Activated gamma-delta T cell treated with Interleukin-2 at 50 U/mL for 16 hours (primary cell): ENCODE data around the gene CSTF2.
"Not testable (repeated sequence)": the region's sequence is repeated elsewhere in the genome, so short reads cannot be mapped to it uniquely, and the experiment has no call there.

Experiments used
- DNase-seq: peaks from one replicate; pipeline ENCODE4 v3.0.0-alpha.2; 2020

The CSTF2 gene, protein sequence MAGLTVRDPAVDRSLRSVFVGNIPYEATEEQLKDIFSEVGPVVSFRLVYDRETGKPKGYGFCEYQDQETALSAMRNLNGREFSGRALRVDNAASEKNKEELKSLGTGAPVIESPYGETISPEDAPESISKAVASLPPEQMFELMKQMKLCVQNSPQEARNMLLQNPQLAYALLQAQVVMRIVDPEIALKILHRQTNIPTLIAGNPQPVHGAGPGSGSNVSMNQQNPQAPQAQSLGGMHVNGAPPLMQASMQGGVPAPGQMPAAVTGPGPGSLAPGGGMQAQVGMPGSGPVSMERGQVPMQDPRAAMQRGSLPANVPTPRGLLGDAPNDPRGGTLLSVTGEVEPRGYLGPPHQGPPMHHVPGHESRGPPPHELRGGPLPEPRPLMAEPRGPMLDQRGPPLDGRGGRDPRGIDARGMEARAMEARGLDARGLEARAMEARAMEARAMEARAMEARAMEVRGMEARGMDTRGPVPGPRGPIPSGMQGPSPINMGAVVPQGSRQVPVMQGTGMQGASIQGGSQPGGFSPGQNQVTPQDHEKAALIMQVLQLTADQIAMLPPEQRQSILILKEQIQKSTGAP

DNA sequence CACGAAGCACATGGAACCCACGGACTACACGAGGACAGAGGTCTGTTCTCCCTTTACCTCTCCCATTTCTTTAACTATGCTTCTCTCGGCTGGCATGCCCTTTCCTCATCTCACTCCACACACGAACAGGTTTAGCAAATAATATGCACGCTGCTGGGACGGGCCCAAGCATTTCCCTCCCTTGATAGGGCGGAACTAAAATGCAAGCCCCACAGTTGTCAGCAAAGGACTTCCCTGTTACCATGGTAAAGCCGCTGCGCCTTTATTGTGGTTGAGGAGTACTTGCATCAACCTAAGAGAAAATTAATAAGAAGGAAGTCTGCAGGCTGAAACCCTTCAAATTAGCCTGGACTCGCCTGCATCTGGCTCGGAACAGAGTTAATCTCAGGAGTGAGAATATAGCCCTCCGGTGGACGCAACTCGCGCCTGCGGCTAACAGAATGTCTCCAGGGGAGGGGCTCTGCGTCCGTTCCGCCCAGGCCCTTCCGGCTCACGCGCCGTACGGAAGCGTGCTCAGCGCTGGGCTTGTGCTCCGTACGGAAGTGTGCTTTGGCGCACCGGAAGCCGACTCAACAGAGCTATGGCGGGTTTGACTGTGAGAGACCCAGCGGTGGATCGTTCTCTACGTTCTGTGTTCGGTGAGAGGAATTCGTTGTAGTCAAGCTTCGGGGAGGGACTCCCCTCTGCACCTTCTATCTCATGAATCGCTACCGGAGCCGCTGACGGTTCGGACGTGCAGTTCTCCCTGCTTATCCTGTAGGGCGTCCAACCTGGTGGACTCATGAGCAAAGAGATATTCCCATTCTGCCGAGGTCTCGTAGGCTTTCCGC, at the start of gene CSTF2:
Gene CSTF2, plus strand, starts transcription at position 555 of the 830 bp plus-strand sequence. Its CDS starts 26 bp downstream, at position 581.
- peak; percentile 73 for DNase-seq

DNA sequence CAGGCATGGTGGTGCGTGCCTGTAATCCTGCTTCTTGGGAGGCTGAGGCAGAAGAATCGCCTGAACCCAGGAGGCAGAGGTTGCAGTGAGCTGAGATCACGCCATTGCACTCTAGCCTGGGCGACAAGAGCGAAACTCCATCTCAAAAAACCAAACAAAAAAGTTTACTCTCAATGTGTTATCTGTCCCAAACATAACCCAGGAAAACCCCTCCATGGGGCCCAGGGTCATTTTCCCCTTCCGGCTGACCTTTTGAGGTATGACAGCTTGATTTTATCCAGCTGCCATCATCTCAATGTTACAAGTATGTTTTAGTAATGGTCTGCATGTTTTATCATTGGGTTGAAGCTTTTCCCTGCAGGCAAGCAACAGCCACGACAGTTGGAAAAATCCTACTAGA, 23.8 kb upstream of the CSTF2 start:
- DNase-seq: not testable (repeated sequence)

DNA sequence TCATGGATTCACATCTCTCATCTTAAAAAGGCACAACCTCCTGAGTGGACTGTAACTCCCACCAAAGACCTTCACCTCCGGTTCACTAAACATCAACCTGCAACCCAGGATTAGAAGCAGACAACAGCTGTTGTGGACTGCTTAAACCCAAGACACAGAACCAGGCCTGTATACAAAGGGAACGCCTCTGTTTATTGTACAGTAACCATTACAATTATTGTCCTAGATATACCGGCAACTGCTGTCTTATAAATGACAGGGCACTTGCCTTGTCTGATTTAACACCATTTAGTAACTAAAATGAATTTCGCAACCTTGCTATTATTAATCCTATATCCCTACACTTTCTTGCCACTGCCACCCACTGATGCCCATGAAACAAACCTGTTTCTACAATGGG, 22.8 kb upstream of the CSTF2 start:
- no peak for DNase-seq

DNA sequence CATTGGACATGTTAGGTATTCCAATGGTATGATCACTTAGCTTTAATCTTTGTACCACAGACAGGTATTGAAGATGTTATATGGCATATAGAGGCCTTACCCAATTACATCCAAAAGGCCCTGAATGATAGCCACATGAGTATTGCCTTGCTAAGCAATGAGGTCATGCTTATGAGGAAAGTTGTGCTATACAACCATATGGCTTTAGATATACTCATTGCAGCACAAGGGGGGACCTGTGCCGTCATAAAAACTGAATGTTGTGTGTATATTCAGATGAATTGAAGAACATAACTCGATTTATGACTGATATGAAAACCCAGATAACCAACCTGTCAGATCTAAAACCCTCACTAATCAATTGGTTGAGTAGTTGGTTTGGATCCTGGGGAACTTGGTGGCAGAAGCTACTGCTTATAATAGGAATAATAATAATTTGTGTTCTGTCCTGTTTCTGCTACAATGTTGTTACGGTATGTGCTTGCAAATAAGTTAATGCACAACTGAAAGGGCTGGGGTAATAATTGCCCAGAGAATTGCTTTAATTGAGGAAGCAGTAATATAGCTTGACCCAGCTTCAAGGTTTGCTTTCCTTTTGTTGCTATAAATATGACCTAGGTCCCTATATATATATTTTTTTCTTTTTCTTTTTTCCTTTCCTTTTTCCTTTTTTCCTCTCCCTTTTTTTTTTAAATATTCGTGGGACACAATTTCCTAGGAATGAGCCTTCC, 21.5 kb upstream of the CSTF2 start:
- no peak for DNase-seq

DNA sequence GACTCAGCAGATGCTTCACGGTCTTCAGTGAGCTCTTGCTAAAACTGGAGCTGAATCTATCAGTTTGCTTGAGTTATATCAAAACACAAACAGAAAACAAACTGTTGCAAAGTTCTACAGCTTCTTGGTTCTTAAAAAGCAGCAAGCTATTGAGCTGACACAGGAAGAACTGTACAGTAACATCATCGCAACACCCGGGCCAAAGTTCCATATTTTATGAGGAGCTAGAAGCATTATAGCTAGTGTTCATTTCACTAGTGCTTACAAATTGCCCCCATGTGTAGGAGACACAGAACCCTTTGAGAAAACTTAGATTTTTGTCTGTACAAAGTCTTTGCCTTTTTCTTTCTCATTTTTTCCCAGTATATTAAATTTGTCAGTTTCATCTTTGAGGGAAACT, 17.3 kb upstream of the CSTF2 start:
- no peak for DNase-seq

DNA sequence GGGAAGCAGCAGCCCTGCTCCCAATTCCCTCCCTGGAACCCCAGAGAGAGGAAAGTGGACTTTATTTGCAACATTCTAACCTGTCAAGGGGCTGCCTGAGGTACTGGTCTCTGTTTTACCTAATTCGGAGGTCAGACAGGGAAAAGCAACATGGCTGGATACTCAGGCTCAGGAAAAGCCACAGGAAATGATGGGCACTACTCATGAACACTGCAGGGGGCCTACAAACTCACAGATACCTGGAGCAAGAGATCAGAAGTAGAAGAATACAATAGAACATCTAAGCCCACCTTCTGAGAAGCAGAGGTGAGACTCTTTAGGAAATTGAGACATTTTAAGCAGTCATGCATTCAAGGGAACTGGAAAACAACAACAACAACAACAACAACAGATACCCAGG, 15.4 kb upstream of the CSTF2 start:
- no peak for DNase-seq

DNA sequence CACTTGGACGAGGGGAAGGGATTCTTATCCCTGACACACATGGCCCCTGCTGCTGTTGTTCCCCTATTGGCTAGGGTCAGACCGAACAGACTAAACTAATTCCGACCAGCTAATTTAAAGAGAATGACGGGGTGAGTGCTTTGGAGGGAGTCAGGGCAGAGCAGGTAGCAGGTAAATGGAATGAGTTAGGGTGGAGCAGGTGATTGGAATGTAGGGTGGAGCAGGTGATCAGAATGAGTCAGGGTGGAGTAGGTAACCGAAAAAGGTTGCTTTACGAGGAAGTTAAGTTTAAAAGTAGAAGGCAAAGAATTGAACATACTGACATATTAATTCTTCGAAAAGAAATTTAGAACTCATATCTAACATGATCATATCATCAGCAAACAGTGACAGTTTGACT, 11.9 kb upstream of the CSTF2 start:
- DNase-seq: not testable (repeated sequence)

DNA sequence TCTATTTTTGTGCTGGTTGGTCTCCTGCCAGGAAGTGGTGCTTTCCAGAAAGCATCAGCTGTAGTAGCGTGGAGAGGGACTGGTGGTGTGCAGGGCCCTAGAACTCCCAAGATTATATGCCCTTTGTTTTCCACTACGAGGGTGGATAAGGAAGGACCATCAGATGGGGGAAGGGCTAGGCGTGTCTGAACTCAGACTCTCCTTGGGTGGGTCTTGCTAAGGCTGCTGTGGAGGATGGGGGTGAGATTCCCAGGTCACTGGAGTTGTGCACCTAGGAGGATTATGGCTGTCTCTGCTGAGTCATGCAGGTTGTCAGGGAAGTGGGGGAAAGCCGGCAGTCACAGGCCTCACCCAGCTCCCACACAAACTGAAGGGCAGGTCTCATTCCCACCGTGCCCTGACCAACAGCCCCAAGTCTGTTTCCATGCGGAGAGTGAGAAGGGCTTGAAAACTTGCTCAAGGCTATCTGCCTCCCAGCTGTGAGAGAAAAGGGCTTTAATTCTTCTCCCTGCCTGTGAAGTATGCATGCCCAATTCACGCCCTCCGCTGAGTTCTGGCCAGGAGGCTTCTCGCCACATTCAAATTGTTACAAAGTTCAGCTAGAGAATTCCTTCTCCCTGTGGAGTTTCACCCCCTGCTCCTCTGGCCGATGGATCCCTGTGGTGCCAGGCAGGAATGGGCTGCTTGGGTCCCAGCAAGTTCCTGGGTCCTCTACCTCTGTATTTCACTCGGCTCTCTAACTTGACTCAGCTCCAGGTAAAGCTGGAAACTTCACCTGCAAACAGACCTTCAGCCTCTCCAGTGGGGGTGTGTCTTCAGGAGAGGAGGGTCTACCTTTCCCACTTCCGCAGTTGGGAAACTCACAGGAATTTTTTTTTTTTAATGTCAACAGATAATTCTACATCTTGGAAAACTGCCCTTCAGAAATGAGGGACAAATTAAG, 7.7 kb upstream of the CSTF2 start:
- no peak for DNase-seq

DNA sequence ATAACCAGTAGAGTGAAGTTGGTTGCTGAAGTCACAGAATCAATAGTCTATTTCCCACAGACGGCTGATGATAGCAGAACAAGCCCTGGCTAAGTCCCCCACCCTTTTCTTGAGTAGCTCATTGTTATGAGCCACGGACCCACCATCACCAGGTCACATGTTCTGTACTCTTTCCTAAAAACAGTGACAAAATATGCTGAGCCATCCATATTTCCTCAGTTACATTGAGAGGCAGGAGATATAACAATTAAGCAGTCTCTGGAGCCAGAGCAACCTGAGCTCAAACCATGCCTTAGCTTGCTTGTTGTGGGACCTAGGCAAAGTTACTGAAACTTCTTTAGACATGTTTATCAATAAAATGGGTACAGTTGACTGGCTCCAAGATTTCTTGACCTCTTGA, 2.9 kb upstream of the CSTF2 start:
- DNase-seq: no peak

DNA sequence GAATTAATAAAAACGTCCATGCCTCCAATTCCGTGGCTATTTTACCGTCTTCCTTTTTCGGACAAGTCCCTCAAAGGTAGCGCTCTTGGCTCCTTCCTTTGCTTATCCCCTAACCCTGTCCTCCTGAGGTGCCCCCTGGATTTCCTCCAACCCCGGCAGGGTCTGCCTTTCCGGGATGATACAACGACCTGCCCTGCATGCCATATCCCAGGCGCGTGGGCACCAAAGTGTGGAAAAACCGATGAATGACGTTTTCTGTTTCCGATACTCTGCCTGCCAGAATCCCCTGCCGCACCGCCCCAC, 706 bp upstream of the CSTF2 start:
- DNase-seq: no peak

DNA sequence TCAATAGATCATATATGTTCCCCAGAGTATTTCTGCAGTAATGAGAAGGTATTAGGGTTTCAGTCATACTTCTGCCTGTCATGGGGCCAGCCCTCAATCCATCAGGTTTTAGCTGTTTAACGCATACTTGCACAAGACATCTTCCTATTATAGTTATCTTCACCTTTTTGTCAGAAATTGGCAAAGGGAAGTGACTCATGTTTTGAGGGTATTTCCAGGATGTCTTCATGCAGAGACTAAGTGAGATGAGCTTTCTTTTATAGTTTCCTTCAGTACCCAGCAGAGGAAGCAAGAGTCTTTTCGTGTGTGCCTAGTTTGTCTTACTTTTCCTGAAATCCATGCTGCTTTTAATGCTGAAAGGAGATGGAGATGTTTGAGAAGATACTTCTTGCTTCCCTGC, 9.5 kb downstream of the CSTF2 start:
- DNase-seq: no peak

DNA sequence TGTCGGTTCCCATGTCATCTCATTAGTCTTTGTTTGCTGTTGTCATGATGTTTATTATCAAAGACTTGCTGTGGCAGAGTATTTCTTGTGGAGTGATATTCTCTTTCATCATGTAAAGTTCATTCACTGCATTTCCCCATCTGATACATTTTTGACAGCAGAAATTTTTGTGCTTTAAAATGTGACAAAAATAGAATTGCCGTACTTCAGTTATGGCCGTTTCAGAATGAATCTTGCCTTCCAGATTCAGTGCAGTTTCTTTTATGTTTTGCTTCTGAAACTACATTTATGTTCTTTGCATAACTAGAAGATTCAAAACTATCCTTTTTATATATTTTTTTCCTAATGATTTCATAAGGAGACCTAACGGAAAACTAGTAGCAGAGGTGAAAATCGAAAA, 10.0 kb downstream of the CSTF2 start:
- no peak for DNase-seq

DNA sequence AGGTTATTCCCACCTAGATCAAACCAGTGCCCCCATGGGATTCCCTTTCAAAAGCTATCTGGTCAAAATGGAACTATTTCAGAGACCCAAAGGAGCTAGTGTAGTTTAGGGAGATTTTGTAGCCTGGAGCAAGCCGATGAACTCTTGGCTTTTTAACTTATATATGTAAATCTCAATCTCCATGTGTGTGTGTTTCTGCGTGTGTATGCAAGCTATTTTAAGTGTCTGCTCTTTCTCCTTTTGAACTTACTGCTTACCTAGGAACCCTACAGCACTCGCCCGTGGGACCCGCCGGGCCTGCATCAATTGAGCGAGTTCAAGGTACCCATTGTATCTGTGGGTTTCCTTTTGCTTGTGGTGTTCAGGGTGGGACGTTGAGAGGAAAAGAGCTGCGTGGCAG, 10.4 kb downstream of the CSTF2 start:
- no peak for DNase-seq

DNA sequence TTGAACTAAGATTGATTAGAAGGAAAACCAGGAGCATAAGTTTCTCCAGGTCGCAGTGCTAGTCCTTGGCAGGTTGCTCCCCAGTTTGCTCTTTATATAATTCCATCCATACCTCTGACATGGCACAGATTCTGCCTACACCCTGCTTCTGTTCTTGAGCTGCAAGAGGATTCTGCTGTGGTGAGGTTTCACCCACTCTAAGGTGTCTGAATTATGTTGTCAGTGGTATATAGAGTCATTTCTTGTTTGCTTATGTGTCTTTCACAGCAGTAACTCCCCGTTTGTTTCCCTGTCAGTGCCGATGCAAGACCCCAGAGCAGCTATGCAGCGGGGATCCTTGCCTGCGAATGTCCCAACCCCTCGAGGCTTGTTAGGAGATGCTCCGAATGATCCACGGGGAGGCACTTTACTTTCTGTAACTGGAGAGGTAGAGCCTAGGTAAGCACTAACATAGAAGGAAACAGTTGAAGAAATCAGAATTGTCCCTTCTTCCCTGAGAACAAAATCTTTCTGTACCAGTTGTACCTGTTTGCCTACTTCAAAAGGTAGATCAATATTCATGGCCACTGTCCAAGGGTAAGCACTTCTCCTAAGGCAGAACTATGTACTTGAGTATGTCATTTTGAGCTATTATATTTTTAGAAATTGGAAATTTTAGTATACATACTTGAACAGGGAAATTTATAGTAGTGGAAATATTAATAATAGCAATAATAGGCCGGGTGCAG, 11.2 kb downstream of the CSTF2 start:
- no peak for DNase-seq

DNA sequence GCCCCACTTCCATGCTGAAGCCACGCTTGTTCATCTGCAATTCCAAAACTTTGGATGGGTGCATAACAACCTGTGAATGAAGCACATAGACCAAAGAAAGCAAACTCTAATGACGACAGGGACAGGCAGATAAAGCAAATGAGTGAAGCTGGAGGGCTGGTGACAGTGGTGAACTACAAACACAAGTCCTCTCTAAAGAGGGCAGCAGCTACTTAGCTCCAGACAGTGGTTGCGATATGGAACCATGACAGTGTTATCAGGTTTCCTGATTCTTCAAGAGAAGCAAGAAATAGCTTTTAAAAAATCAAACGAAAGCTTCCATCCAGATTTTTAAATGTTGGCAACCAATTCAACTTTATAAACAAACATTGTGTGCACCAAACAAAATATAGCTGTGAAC, 30.1 kb downstream of the CSTF2 start:
- DNase-seq: no peak

DNA sequence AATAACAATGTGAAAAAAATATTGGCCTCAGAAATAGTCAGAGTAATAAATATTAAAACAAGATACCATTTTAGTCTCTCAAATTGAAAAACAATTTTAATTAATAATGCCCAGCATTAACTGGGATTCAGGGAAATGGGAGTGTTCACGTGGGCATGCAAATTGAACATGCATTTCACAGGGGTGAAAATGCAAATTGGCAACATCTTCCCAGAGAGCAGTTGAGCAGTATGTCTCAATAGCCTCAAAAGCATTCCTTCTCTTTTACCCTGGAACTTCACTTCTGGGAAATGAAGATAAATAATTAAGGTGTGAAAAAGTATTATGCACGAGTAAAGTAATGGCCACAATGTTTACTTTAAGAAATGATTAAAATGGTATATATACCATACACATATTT, 32.6 kb downstream of the CSTF2 start:
- no peak for DNase-seq

DNA sequence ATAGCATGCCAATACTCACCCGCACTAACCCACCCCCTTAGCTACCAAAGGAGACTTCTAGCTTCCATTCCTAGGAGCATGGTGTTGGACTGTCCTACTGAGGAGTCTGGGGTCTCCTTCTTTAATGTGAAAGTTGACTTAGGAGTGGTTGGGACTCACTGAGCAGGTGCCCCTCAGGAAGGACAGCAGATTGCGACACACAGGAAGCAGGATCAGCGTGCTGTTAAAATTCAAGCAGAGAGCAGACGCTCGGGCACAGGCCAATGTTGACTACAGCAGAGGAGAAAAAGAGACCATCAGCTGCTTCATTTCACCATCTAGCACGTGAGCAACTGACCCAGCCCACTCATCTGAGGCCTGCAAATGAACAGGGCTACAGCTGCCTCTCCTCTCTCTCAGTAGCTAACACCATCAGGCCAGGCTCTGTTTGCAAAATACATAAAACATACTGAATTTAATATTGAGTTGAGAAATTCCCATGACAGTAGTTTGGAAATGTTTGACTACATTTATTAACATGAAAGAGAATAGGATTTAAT, 43.2 kb downstream of the CSTF2 start:
- DNase-seq: no peak

DNA sequence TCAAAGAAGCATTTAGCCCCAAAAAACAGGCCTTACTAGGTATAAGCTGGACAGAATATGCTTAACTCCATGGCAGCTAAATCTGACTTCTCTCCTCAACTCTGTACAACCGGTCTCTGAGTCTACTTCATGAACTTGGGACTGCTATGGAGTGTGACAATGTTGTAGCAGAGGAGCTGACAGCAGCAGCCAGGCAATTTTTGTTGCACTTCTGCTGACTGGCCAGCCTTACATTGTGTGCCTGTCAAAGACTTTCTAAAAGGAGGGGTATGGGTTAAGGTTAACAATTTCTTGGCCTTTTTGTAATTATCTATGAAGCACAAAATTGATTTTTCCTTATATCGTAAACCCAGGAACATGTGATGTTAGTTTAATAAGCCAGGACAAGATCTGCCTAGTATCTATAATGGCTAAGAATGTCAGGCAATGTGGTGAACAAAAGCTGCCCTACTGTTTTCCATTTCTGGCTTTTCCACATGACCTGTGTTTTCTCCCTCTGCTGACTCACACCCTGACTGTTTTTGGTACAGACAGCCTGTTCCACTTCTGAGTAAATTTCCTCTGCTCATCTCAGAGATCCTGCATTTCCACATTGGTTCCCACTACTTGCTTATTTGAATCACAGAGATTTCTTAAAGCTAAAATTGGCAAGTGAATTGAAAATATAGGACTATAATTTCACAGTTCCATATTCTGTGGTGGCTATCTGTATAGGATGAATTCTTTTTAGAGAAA, 44.6 kb downstream of the CSTF2 start:
- DNase-seq: no peak

DNA sequence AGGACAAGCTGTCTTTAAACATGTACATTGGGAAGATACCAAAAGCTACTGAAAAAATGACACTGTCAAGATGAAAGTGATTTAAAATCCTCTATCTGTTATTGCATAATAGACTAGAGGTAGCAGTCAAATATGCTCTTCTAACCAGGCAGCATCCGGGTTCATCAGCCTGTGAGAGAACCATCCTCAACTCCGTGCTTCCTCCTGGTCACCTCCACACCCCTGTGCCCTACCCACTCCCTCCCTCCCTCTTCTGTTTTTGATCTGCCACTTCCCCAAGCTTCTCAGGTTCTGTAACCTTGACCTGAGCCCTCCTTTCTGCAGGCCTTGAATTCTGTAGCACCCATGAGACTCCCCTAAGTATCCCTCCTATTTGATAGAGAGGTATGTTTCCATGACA, 48.1 kb downstream of the CSTF2 start:
- DNase-seq: no peak

DNA sequence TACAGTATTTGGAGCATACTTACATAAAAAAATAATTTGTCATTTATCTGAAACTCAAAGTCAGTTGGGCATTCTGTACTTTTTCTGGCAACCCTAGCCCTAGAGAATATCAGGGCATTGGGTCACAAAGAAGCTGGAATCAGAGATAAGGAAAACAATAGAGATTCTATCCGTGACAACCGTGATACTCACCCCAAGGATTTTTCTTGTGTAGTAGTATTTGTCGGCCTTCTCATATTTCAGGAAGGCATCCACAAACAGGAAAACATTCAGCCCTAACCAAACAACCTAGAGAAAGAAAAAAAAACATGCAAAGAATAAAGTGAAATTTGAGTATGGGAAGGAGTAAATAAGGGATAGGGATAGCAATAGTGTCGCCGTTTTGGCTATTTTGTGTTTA, 50.3 kb downstream of the CSTF2 start:
- DNase-seq: no peak
